GM12875 (cell line): Measurements from ENCODE around the gene GZF1.

Experiments
- H3K4me3 ChIP-seq: one replicate; pipeline ENCODE4 v1.5.1; 2011; ENCODE audit warnings: low read depth, low read length, control low read depth
- CTCF ChIP-seq: IDR thresholded peaks from 2 replicates; pipeline ENCODE4 v1.5.1; 2011; ENCODE audit warnings: low read depth, mild to moderate bottlenecking, control low read depth, inconsistent platforms, low read length, moderate library complexity, borderline replicate concordance; ENCODE audit not compliant: insufficient read depth

GZF1 gene

GRCh38 chr20:23393996-23394775, 32.2 kb downstream of the GZF1 start:
- no peak overlapping the region for H3K4me3 ChIP-seq
- TF ChIP-seq CTCF: no peak

GRCh38 chr20:23396950-23397627, 35.1 kb downstream of the GZF1 start:
- H3K4me3 ChIP-seq: no peak overlapping the region
- TF ChIP-seq CTCF: no peak

GRCh38 chr20:23397961-23398360, 36.0 kb downstream of the GZF1 start:
- no peak for TF ChIP-seq CTCF

GRCh38 chr20:23399568-23400241, 37.7 kb downstream of the GZF1 start:
- no peak for TF ChIP-seq CTCF

More at GRCh38 chr20:23397961-23398360, 36.0 kb downstream of the GZF1 start:
- no peak overlapping the region for H3K4me3 ChIP-seq

GRCh38 chr20:23401051-23401450, 39.1 kb downstream of the GZF1 start:
- no peak for TF ChIP-seq CTCF
- no peak overlapping the region for H3K4me3 ChIP-seq

More at GRCh38 chr20:23399568-23400241, 37.7 kb downstream of the GZF1 start:
- H3K4me3 ChIP-seq: no peak overlapping the region

- no peak overlapping the region for H3K4me3 ChIP-seq
- no peak for TF ChIP-seq CTCF
These were observed 41.8 kb downstream of the GZF1 start for GRCh38 chr20:23403751-23404150.
